ENCODE results near the gene PTPRG.

- TF ChIP-seq CTCF (conservative IDR thresholded peaks at IDR 0.05; ENCODE audit: low read depth, low read length): no peak
- no peak for TF ChIP-seq EZH2 (IDR thresholded peaks at IDR 0.05; ENCODE audit: borderline replicate concordance, low read depth, low read length, poor library complexity, severe bottlenecking)
These were observed 139.6 kb downstream of the PTPRG start for GRCh38 chr3:61701011-61701410.
